CD8-positive, alpha-beta memory T cell (primary cell): ENCODE data around the gene STARD10. TPM values are rescaled to one million over a fixed set of nuclear protein-coding genes. Genes with fewer than 3 reads are reported as not detected.

Experiments
- CTCF ChIA-PET: fragments of 350-600 bp; sonication (Branson Sonifier 250); formaldehyde crosslinking; loops from one replicate; lab custom pipeline; 2021; ENCODE audit warnings: antibody characterized with exemption; lab: Charles Lee
- POLR2A ChIA-PET: fragments of 350-600 bp; sonication (Branson Sonifier 250); formaldehyde crosslinking; loops from one replicate; lab custom pipeline; 2021; ENCODE audit warnings: antibody characterized with exemption; lab: Charles Lee
- DNase-seq, 5 donors: peaks; one replicate each; pipeline versions ENCODE4 v3.0.0 to v3.0.0-alpha.2; 2020 to 2022; ENCODE audit warnings: mixed read lengths in 1 of 5
- H3K27ac ChIP-seq: one replicate; pipeline ENCODE4 v1.7.0; 2013; ENCODE audit warnings: low read depth, mild to moderate bottlenecking, low read length, moderate library complexity
- H3K27me3 ChIP-seq: 2 replicates; pipeline ENCODE4 v1.7.0; 2013; ENCODE audit warnings: low read length, mild to moderate bottlenecking; ENCODE audit not compliant: insufficient read depth, poor library complexity, severe bottlenecking
- H3K36me3 ChIP-seq: 2 replicates; pipeline ENCODE4 v1.7.0; 2013; ENCODE audit warnings: mild to moderate bottlenecking, low read length, moderate library complexity; ENCODE audit not compliant: insufficient read depth
- H3K4me1 ChIP-seq: 2 replicates; pipeline ENCODE4 v1.7.0; 2013; ENCODE audit warnings: mild to moderate bottlenecking, low read length, moderate library complexity; ENCODE audit not compliant: insufficient read depth
- H3K4me3 ChIP-seq: 2 replicates; pipeline ENCODE4 v1.7.0; 2013; ENCODE audit warnings: mild to moderate bottlenecking, low read length
- H3K9me3 ChIP-seq: 2 replicates; pipeline ENCODE4 v1.7.0; 2013; ENCODE audit warnings: mild to moderate bottlenecking, low read length
- H3K27ac Mint-ChIP-seq, 8 donors: one replicate each; pipeline ENCODE4 v1.8.0; 2020 to 2021; ENCODE audit warnings: mixed read lengths in 8 of 8, mild to moderate bottlenecking in 6 of 8, inconsistent platforms in 3 of 8, moderate library complexity in 3 of 8
- H3K27me3 Mint-ChIP-seq, 2 donors: one replicate each; pipeline ENCODE4 v1.8.0; 2020 to 2021; ENCODE audit warnings: mixed read lengths in 2 of 2, mild to moderate bottlenecking in 1 of 2, moderate library complexity in 1 of 2
- H3K36me3 Mint-ChIP-seq, 3 donors: one replicate each; pipeline ENCODE4 v1.8.0; 2020 to 2021; ENCODE audit warnings: mixed read lengths in 3 of 3, inconsistent platforms in 1 of 3, mild to moderate bottlenecking in 1 of 3
- H3K4me1 Mint-ChIP-seq, 3 donors: one replicate each; pipeline ENCODE4 v1.8.0; 2020 to 2021; ENCODE audit warnings: mixed read lengths in 3 of 3, inconsistent platforms in 1 of 3, mild to moderate bottlenecking in 1 of 3
- H3K4me3 Mint-ChIP-seq, 7 donors: one replicate each; pipeline ENCODE4 v1.8.0; 2020 to 2021; ENCODE audit warnings: mixed read lengths in 7 of 7, mild to moderate bottlenecking in 6 of 7, moderate library complexity in 4 of 7, inconsistent platforms in 2 of 7
- H3K9me3 Mint-ChIP-seq, 5 donors: one replicate each; pipeline ENCODE4 v1.8.0; 2020 to 2022; ENCODE audit warnings: mixed read lengths in 5 of 5, mild to moderate bottlenecking in 3 of 5, moderate library complexity in 2 of 5, inconsistent platforms in 1 of 5
- polyA plus RNA-seq: library from polyadenylated mRNA; unstranded; fragments of 300-500 nt; fragmentation: Illumina TruSeq; gene quantifications from one replicate; pipeline ENCODE4 v1.2.3, GENCODE V29; 2021
- total RNA-seq, 2 experiments: library from RNA; stranded (reverse); gene quantifications; one replicate each; pipeline ENCODE4 v1.2.3, GENCODE V29; 2021

The STARD10 gene
- total and polyA plus RNA-seq, 3 experiments from 2014 or later, result 13.8 to 21.8 (median 15.9) TPM

DNA sequence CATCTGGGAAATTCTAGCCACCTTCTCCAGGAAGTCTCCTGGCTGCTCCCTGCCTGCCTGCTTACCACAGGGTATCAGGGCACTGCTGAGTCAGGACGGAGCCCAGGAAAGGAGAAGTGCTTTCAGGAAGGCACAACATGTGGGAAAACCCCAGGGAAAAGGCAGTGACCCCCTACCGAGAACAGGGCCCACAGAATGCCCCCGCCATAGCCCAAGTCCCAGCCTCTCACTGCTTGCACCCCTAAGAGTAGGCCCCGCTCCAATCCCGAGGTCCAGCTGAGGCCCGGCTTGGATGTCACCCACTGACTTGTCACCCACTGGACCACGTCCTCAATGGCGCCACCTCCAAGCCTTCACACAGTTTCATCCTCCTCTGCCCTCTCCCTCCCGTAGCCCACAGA lies 75.7 kb downstream of the STARD10 start:
- Mint-ChIP-seq H3K4me3 (peak overlapping the region in 1 of 7 donors; percentile 40), H3K36me3 (peaks cover 0 to 60% (median 0%) of the 10 kb centered on the region in 3 donors), H3K27ac (peak overlapping the region in 6 of 8 donors; percentile 32 to 98 (median 94)), H3K9me3 (no peaks in the 10 kb centered on the region), H3K27me3 (peaks cover 0 to 5% of the 10 kb centered on the region in 2 donors), H3K4me1 (peaks cover 59 to 83% (median 65%) of the 10 kb centered on the region in 3 donors)
- no peak for DNase-seq
- Histone ChIP-seq H3K4me3 (no peak overlapping the region), H3K36me3 (peaks cover 8% of the 10 kb centered on the region), H3K9me3 (no peaks in the 10 kb centered on the region), H3K4me1 (peaks cover 59% of the 10 kb centered on the region), H3K27ac (no peak overlapping the region), H3K27me3 (no peaks in the 10 kb centered on the region)
- ChIA-PET CTCF (no interaction called here), POLR2A (no interaction called here)

DNA sequence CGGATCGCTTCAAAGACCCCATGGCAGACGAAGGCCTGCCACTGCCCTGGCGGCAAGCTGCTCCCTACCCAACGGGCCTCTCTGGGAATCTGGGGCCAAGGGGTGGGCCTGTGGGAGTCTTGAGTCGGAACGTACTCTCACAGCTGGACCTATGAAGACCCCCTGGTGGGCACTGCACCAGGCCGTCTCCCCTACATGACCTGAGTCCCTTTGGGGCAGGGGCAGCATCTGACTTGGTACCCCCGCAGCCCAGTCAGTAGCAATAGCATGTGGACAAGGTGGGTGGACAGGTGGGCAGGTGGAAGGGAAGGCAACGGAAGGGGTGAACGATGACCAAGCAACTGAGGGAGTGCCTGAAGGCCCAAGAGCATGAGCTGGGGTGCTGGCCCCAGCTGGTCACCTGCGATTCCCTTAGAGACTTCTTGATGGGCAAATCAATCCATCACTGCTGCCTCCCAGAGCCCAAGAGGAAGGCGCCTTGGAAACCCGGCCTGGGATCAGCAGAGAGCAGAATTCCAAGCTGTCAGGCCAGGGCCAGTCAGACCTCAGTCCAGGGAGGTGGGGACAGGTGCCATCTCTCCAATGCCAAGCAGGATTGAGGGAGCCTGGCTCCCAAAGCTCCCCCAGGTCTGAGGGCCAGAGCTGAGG lies 76.9 kb downstream of the STARD10 start:
- H3K4me3 Mint-ChIP-seq, result peak overlapping the region in 1 of 7 donors; percentile 62
- H3K27me3 ChIP-seq, result no peaks in the 10 kb centered on the region
- H3K27ac Mint-ChIP-seq, result peak overlapping the region in 2 of 8 donors; percentile 48 to 88
- H3K36me3 Mint-ChIP-seq, result peaks cover 0 to 68% (median 0%) of the 10 kb centered on the region in 3 donors
- H3K4me3 ChIP-seq, result no peak overlapping the region
- peaks cover 52% of the 10 kb centered on the region for H3K4me1 ChIP-seq
- H3K27ac ChIP-seq, result no peak overlapping the region
- H3K9me3 Mint-ChIP-seq, result no peaks in the 10 kb centered on the region
- no peak for DNase-seq
- CTCF ChIA-PET, result interaction anchor here (0.8 to 2.1 kb wide), 4 partner anchors 9 to 76 kb away, joined by 3 to 7 read pairs (median 4); no protein-coding TSS in a partner anchor
- no peaks in the 10 kb centered on the region for H3K9me3 ChIP-seq
- no peaks in the 10 kb centered on the region for H3K27me3 Mint-ChIP-seq
- H3K36me3 ChIP-seq, result peaks cover 9% of the 10 kb centered on the region
- peaks cover 54 to 78% (median 58%) of the 10 kb centered on the region in 3 donors for H3K4me1 Mint-ChIP-seq
- POLR2A ChIA-PET, result no interaction called here

DNA sequence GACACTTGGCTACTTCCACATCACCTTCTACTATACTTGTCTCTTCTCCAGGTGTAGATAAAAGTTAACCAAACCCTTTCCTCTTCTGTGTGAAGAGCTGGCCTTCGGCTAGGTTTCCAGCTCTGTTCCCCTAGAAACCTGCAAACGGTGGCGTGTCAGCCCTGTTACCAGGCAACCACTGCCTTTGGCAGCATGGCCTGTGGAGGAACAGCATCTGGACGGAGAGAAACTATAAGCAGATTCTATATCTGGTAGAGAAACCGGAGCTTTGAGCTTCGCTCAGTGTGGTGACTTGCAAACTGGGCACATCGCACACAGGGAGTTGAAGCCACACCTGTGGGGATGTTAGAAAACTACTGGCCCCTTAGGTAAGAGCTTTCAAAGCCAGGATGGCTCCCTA lies 77.6 kb downstream of the STARD10 start:
- H3K4me3 ChIP-seq, result no peak overlapping the region
- Mint-ChIP-seq H3K9me3 (no peaks in the 10 kb centered on the region), H3K27ac (peak overlapping the region in 4 of 8 donors; percentile 48 to 92 (median 68)), H3K36me3 (peaks cover 0 to 68% (median 0%) of the 10 kb centered on the region in 3 donors), H3K27me3 (no peaks in the 10 kb centered on the region), H3K4me1 (peaks cover 50 to 71% (median 52%) of the 10 kb centered on the region in 3 donors), H3K4me3 (peak overlapping the region in 2 of 7 donors; percentile 12 to 62)
- peaks cover 48% of the 10 kb centered on the region for H3K4me1 ChIP-seq
- ChIA-PET CTCF (interaction anchor here (0.8 to 2.1 kb wide), 4 partner anchors 9 to 77 kb away, joined by 3 to 7 read pairs (median 4); no protein-coding TSS in a partner anchor), POLR2A (interaction anchor here (0.7 kb wide), 1 partner anchor 9 kb away, joined by 3 read pairs; no protein-coding TSS in a partner anchor)
- no peak overlapping the region for H3K27ac ChIP-seq
- H3K9me3 ChIP-seq, result no peaks in the 10 kb centered on the region
- peaks cover 15% of the 10 kb centered on the region for H3K36me3 ChIP-seq
- DNase-seq, result no peak
- no peaks in the 10 kb centered on the region for H3K27me3 ChIP-seq

DNA sequence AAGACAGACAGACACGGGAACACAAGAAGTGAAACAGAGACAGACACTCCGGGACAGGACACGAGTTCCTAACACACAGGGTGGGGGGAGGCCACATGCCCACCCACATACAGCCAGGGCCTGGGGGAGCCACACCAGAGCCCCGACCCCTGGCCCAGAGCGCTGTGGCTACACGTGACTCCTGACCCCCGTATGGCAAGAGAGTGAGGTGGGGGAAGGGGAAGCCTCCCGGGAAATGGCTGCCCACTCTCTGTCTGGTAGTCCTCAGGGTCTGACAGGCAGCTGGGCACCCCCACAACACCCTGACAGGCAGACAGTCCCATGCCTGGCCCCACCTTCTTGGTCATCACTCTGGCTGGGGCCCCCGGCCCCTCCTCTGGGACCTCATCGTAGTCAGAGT lies 81.0 kb downstream of the STARD10 start:
- peak overlapping the region in 1 of 8 donors; percentile 68 for H3K27ac Mint-ChIP-seq
- peaks cover 16% of the 10 kb centered on the region for H3K4me1 ChIP-seq

DNA sequence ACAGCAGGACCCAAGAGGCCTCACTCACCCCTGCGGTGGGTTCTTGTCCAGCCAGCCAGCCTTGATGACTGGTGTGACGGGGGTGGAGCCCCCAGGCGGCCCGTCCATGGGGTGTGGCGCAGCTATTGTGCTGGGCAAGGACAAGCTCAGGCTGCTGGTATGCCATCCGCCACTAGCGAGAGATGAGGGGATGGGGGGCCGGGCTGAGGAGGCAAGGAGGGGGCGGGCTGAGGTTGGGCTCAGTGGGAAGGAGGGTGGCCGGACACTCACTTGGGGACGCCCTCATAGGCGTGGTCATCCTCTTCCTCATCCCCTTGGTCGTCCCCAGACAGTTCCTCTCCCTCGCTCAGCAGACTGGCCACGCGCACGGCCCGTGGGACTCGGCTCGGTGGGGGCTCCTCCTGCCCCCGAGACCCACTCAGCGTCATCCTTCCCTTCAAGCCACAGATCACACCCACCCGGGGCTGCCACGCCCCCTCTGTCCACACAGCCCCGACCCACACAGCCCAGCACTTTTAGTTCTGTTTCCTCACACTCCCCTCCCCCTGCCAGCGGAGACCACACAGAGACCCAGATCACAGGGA lies 81.6 kb downstream of the STARD10 start:
- H3K27ac ChIP-seq, result no peak overlapping the region
- ChIA-PET POLR2A (no interaction called here), CTCF (no interaction called here)
- H3K27ac Mint-ChIP-seq, result peak overlapping the region in 2 of 8 donors; percentile 68 to 69
- no peak overlapping the region for H3K4me3 Mint-ChIP-seq
- H3K9me3 ChIP-seq, result no peaks in the 10 kb centered on the region
- H3K36me3 Mint-ChIP-seq, result peaks cover 0 to 86% (median 8%) of the 10 kb centered on the region in 3 donors
- no peak overlapping the region for H3K4me3 ChIP-seq
- H3K27me3 Mint-ChIP-seq, result no peaks in the 10 kb centered on the region
- peaks cover 15 to 34% (median 19%) of the 10 kb centered on the region in 3 donors for H3K4me1 Mint-ChIP-seq
- peaks cover 39% of the 10 kb centered on the region for H3K36me3 ChIP-seq
- H3K4me1 ChIP-seq, result peaks cover 16% of the 10 kb centered on the region
- no peaks in the 10 kb centered on the region for H3K27me3 ChIP-seq
- DNase-seq, result no peak
- no peaks in the 10 kb centered on the region for H3K9me3 Mint-ChIP-seq

More for the DNA sequence above, 81.0 kb downstream of the STARD10 start:
- Mint-ChIP-seq H3K36me3 (peaks cover 0 to 85% (median 4%) of the 10 kb centered on the region in 3 donors), H3K9me3 (no peaks in the 10 kb centered on the region), H3K27me3 (no peaks in the 10 kb centered on the region), H3K4me3 (no peak overlapping the region), H3K4me1 (peaks cover 19 to 39% (median 21%) of the 10 kb centered on the region in 3 donors)
- ChIA-PET POLR2A (no interaction called here), CTCF (no interaction called here)
- Histone ChIP-seq H3K4me3 (no peak overlapping the region), H3K9me3 (no peaks in the 10 kb centered on the region), H3K27me3 (no peaks in the 10 kb centered on the region), H3K36me3 (peaks cover 33% of the 10 kb centered on the region), H3K27ac (no peak overlapping the region)
- no peak for DNase-seq

DNA sequence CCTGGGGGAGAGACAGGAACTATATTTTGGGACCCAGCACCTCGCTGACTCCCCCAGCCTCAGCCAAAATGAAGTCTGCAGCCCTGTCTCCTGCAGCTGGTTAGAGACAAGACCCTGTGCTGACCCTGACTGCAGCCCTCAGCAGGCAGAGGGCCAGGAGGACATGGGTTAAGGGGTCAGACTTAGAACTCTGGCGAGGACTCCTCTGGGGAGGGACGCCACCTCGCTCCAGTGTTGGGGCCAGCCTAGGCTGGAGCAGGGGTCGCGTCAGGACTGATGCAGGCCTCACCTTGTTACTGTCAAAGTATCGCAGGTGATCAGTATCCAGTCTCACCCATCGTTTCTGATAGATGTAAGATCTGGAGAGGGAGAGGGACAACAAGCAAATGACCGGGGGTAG lies 82.7 kb downstream of the STARD10 start:
- Mint-ChIP-seq H3K4me1 (peaks cover 6 to 24% (median 19%) of the 10 kb centered on the region in 3 donors), H3K9me3 (no peaks in the 10 kb centered on the region), H3K36me3 (peaks cover 0 to 89% (median 13%) of the 10 kb centered on the region in 3 donors), H3K27ac (peak overlapping the region in 3 of 8 donors; percentile 30 to 55 (median 42)), H3K4me3 (no peak overlapping the region), H3K27me3 (no peaks in the 10 kb centered on the region)
- Histone ChIP-seq H3K36me3 (peaks cover 50% of the 10 kb centered on the region), H3K27me3 (no peaks in the 10 kb centered on the region), H3K9me3 (no peaks in the 10 kb centered on the region), H3K27ac (no peak overlapping the region), H3K4me3 (no peak overlapping the region), H3K4me1 (peaks cover 10% of the 10 kb centered on the region)
- ChIA-PET CTCF (interaction anchor here (2.0 kb wide), 1 partner anchor 14 kb away, joined by 7 read pairs; no protein-coding TSS in a partner anchor), POLR2A (no interaction called here)
- no peak for DNase-seq

DNA sequence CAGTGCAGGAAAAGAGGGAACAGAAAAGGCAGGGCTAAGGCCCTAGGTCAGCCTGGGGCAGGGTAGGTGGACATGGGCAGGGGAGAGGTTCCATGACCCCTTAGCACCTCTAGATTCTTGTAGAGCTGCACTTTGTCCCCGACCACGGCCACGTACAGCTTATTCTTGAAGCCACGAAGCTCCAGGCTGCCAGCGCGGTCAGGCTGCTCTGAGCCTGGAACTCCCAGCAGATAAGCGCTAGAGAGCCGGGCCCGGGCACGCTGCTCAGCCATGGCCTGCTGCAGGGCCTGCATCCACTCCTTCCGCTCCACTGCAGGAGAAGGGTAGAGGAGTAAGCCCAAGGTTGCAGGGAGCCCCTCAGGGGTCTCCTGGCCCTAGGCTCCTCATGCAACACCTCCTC lies 83.6 kb downstream of the STARD10 start:
- ChIA-PET CTCF (interaction anchor here (2.0 kb wide), 1 partner anchor 15 kb away, joined by 7 read pairs; no protein-coding TSS in a partner anchor), POLR2A (no interaction called here)
- no peaks in the 10 kb centered on the region for H3K9me3 Mint-ChIP-seq
- peaks cover 0 to 18% (median 16%) of the 10 kb centered on the region in 3 donors for H3K4me1 Mint-ChIP-seq
- Histone ChIP-seq H3K4me1 (peaks cover 9% of the 10 kb centered on the region), H3K27me3 (no peaks in the 10 kb centered on the region), H3K4me3 (no peak overlapping the region), H3K9me3 (no peaks in the 10 kb centered on the region), H3K36me3 (peaks cover 55% of the 10 kb centered on the region), H3K27ac (no peak overlapping the region)
- DNase-seq, result no peak
- peaks cover 0 to 92% (median 18%) of the 10 kb centered on the region in 3 donors for H3K36me3 Mint-ChIP-seq
- no peak overlapping the region for H3K4me3 Mint-ChIP-seq
- H3K27ac Mint-ChIP-seq, result peak overlapping the region in 2 of 8 donors; percentile 42 to 63
- no peaks in the 10 kb centered on the region for H3K27me3 Mint-ChIP-seq
